Astrocyte (in vitro differentiated cells and primary cell): Measurements from ENCODE around the gene C19orf85.

Experiments
- CTCF ChIP-seq: IDR thresholded peaks from 2 replicates; pipeline ENCODE4 v1.5.1; 2011; ENCODE audit warnings: low read depth, mild to moderate bottlenecking, inconsistent platforms, low read length, moderate library complexity; ENCODE audit not compliant: insufficient read depth
- EZH2 ChIP-seq: IDR thresholded peaks from 2 replicates; pipeline ENCODE4 v1.6.1; 2012; ENCODE audit warnings: mild to moderate bottlenecking, low read length, inconsistent platforms; ENCODE audit not compliant: insufficient read depth

GRCh38 chr19:55472463-55472862, 7.9 kb upstream of the C19orf85 start:
- TF ChIP-seq CTCF (no peak), EZH2 (no peak)
